Fibroblast of skin of right quadriceps (primary cell): ENCODE data around the gene MDGA2.
"Not testable (repeated sequence)": the region's sequence is repeated elsewhere in the genome, so short reads cannot be mapped to it uniquely, and the experiment has no call there.

Experiments
- DNase-seq: peaks from one replicate; pipeline ENCODE4 v3.0.0-alpha.2; 2013

The MDGA2 gene

GRCh38 chr14:47302121-47302520, 373.3 kb downstream of the MDGA2 start:
- no peak for DNase-seq

- peak; percentile 14 for DNase-seq
Measured at GRCh38 chr14:47300796-47301195, 374.6 kb downstream of the MDGA2 start.

- DNase-seq: no peak
Measured at GRCh38 chr14:47297374-47297773, 378.0 kb downstream of the MDGA2 start.

GRCh38 chr14:47284283-47284682, 391.1 kb downstream of the MDGA2 start:
- DNase-seq: no peak

GRCh38 chr14:47281761-47282160, 393.6 kb downstream of the MDGA2 start:
- DNase-seq: not testable (repeated sequence)

DNA sequence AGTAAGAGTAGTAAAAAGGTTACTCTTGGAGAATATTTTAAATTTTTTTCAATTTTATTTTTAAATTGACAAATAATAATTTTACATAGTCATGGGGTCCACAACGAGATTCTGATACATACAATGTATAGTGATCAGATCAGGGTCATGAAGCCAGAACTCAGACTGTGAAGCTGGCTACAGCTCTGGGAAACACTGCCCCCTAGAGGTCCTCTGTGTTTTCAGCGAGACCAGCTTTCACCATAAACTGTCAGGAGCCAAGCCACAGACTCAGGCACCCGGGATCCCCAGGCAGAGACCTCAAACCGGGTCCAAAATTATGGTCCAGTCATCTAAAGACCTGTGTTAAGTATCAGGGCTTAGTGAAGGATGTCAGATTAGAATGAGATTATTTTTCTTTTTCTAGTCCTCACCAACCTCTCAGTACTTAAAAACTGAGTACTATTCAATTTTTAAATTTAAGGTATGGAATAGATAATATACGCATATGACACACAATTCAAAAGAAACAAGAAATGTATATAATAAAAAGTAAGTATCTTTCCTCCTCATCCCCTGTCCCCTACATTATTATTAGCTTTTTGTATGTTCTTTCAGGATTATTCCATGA, 397.1 kb downstream of the MDGA2 start:
- peak; percentile 53 for DNase-seq

- DNase-seq: peak; percentile 62
Measured at GRCh38 chr14:47277703-47278102, 397.7 kb downstream of the MDGA2 start.

- DNase-seq: no peak
Measured at GRCh38 chr14:47276931-47277330, 398.5 kb downstream of the MDGA2 start.

GRCh38 chr14:47273939-47274338, 401.5 kb downstream of the MDGA2 start:
- no peak for DNase-seq

GRCh38 chr14:47270715-47271114, 404.7 kb downstream of the MDGA2 start:
- DNase-seq: peak; percentile 6

DNA sequence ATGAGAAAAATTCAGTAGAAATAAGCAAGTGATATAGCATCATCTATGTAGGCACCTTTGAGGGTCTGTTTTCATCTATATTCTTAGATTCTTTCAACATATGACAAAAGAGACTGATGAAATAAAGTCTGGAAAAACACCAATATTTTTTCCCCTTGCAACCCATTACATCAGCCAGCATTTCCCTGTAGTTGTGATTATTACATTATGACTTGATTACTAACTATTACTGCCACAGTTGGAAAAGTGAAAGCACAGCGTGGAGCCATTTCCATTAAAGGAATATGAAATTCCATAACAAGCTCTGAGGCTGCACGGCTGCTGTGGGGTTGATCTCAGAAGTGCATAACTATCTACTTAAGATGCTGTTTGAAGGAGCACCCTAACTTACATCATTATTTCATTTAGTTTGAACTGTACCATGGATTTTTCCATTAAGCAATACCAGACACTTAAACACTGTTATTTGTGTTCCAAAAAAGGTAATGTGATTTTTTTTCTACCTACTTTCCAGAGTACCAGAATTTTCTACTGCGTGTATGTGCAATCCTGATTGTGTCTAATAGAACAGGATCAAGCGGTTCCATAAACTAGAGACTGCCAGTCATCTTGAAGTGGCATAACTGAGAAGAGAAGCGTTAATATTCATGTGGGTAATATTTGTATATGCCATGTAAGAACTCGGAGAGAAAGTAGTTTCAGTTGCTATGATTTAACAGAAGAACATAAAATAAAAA, 405.5 kb downstream of the MDGA2 start:
- peak; percentile 85 for DNase-seq

- DNase-seq: no peak
Measured at GRCh38 chr14:47264842-47265241, 410.6 kb downstream of the MDGA2 start.

GRCh38 chr14:47262801-47263200, 412.6 kb downstream of the MDGA2 start:
- DNase-seq: peak; percentile 15

GRCh38 chr14:47261350-47261749, 414.1 kb downstream of the MDGA2 start:
- no peak for DNase-seq

DNA sequence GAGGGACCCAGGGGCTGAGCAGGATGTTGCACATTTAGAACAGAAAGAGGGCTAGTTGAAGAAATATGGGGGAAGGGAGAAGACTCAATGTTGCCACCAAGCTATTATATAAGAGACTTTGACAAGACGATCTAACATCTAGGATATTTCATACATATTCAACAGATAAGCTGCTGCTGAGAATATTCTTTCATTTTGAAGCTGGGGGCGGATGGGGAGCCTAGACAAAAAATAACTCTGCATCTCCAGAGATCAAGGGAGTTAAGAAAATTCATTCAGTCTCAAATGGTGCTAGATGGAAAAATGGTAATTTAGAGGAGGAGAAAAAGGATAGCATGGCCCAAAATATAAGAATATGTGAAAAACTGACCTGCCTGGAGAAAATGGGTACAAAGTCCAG, 415.6 kb downstream of the MDGA2 start:
- DNase-seq: no peak

DNA sequence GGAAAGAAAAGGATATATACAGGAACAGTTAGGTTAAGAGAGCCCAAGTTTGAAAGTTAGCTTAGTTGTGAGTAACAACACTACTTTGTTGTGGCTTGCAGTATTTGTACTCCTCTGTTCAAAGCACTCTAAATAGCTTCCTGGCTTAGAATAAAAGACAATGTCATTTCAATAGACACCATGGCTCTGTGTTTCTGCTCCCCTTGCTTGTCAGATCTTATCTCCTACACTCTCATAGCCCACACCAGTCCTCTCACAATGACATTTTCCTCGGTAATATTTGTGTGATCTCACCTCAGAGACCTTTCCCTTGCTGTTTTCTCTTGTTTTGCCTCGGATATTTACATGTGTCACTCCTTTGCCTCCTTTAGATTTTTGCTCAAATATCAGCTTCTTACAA, 418.4 kb downstream of the MDGA2 start:
- no peak for DNase-seq

GRCh38 chr14:47252802-47253201, 422.6 kb downstream of the MDGA2 start:
- DNase-seq: no peak

GRCh38 chr14:47246367-47246766, 429.0 kb downstream of the MDGA2 start:
- DNase-seq: no peak

- not testable (repeated sequence) for DNase-seq
Measured at GRCh38 chr14:47242579-47242978, 432.8 kb downstream of the MDGA2 start.

DNA sequence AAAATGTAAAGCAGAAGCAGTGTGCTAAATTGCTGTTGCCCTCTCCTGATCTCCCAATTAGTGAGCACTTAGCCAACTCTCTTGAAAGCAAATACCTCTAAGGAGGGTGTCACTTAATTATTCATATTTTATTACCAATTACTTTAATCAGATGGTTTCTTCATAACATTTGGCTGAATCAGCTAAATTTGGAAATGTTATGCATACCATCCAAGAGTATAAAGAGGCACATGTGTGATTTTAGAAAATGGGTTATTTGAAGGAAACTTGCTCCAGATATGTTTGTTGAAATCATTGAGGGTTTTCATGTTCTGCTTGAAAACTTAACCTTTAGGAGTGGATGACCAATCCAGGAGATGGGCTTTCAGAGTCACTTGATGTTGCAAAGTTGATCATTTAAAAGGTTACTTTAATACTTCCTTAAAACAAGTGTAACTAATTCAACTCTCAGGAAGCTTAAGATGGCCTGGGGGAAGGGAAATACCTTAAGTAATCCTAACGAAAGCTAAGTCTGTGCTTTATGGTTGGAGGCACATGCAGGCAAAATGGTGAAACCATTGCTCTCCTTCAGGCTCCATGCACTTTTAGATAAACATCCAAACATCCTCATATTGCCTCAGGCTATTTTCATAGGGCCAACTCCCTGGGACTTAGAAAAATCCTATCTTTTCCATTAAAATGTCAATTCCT, 434.5 kb downstream of the MDGA2 start:
- no peak for DNase-seq

DNA sequence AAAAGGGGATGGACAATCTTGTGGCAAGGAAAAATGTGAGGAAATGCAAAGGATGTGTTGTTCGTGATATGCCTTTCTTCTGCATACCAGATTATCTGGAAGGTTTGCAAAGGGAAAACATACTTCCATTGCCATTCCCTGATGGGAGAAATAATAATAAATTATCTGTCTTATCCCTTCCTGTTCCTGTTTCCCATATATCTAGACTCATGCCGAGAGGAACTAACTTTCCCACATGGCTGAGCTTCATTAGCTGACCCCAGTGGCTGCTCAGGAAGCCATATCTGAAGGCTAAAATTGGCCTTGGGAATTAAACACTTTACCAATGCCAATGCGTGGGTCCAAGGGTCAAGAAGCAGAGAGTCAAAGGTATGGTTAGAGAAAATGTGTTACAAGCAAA, 439.8 kb downstream of the MDGA2 start:
- no peak for DNase-seq

DNA sequence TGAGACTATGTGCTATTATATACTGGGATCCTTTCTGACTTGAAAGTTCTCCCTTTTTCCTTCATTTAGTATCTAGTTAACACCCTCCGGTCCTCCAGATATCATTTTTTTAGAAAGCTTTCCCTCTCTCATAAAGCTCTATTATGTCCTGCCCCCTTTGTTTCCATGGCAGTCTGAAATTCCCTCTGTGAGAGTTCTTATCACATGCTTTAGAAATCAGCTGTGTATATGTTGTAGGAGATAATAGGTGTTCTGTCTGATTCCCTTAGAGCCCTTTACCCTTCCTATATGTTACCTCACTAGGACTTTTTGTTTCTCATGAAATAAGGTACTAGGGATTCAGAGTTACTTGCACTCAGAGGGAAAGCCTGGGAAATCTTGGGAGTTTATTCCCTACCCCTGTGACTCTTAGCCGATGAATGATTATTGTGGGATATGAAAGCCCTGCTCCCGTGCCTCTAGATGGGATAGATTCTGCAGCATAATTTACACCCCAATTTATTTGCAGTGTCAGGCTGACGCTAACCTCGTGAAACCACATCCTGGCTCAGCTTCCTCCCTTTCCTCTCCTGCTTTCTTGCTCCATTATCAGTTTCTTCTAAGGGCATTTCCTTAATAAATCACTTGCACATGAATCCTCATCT, 448.4 kb downstream of the MDGA2 start:
- DNase-seq: peak; percentile 84

DNA sequence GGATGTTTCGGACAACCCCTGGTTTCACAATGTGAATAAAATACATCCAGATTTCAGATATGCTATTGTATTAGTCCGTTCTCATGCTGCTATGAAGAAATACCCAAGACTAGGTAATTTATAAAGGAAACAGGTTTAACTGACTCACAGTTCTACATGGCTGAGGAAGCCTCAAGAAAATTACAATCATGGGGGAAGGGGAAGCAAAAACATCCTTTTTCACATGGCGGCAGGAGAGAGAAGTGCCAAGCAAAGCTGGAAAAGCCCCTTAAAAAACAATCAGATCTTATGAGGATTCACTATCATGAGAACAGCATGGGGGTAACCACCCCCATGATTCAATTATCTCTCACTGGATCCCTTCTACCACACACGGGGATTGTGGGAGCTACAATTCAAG, 451.7 kb downstream of the MDGA2 start:
- no peak for DNase-seq

DNA sequence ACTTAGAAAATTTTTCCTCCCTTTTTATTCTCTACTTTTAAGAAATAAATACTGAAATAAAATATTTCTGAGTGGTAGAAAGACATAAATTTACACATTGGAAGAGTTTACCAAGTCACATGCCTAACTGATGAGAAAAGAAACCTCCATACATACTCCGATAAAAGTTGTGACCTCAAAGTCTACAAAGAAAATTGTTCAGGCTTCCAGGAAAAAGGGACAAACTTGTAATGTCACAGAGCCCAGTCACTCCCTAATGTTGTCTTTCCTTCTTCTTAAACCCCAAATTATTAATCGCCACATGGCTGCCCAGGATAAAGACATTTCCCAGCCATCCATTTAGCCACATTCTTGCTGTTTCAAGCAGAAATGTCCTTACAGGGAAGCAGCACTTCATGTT, 455.3 kb downstream of the MDGA2 start:
- DNase-seq: no peak
